Gastroesophageal sphincter (tissue), 4 donors: ENCODE results near the gene HS3ST4. TPM values are rescaled to one million over a fixed set of nuclear protein-coding genes. Genes with fewer than 3 reads are reported as not detected.

Source experiments
- ATAC-seq: fragments of 150-250 bp; one replicate; pipeline ENCODE4 v1.9.1; 2016; ENCODE audit warnings: mild to moderate bottlenecking, moderate library complexity
- H3K27ac ChIP-seq, 4 donors: fragments of 200-600 bp; sonication (generic) in 3 of 4; 1 replicate in 3 of 4; 2 replicates in 1 of 4; pipeline ENCODE4 v1.5.1; 2016 to 2019
- H3K27me3 ChIP-seq: fragments of 200-600 bp; sonication (generic); one replicate; pipeline ENCODE4 v1.5.1; 2019
- H3K36me3 ChIP-seq, 2 donors: fragments of 200-600 bp; sonication (generic); one replicate each; pipeline ENCODE4 v1.5.1; 2019; ENCODE audit warnings: control low read depth in 1 of 2
- H3K4me1 ChIP-seq, 3 donors: fragments of 200-600 bp; sonication (generic); 1 replicate in 2 of 3; 2 replicates in 1 of 3; pipeline ENCODE4 v1.5.1; 2016 to 2019; ENCODE audit warnings: control low read depth in 2 of 3
- H3K4me3 ChIP-seq, 2 donors: fragments of 200-600 bp; sonication (generic); one replicate each; pipeline ENCODE4 v1.5.1; 2019; ENCODE audit warnings: mild to moderate bottlenecking in 1 of 2, moderate library complexity in 1 of 2
- H3K9me3 ChIP-seq, 3 donors: fragments of 200-600 bp; sonication (generic); one replicate each; pipeline ENCODE4 v1.5.1; 2017 to 2019; ENCODE audit warnings: control low read depth in 2 of 3
- CTCF ChIP-seq, 4 experiments: fragments of 200-600 bp in 2 of 4; fragments of 450-650 bp in 2 of 4; sonication (generic) in 1 of 4; IDR thresholded peaks; one replicate each; pipeline ENCODE4 v1.5.1; 2017 to 2019; ENCODE audit warnings: antibody characterized with exemption in 4 of 4, mild to moderate bottlenecking in 2 of 4, moderate library complexity in 2 of 4
- EP300 ChIP-seq: sonication (generic); formaldehyde crosslinking; IDR thresholded peaks from one replicate; pipeline ENCODE4 v1.6.1; 2017; ENCODE audit warnings: antibody characterized with exemption, mild to moderate bottlenecking
- POLR2A ChIP-seq, 2 donors: fragments of 450-650 bp; IDR thresholded peaks; one replicate each; pipeline ENCODE4 v1.6.1; 2017; ENCODE audit warnings: antibody characterized with exemption in 2 of 2, mild to moderate bottlenecking in 2 of 2, moderate library complexity in 1 of 2
- POLR2AphosphoS5 ChIP-seq: sonication (generic); formaldehyde crosslinking; IDR thresholded peaks from one replicate; pipeline ENCODE4 v1.6.1; 2017; ENCODE audit warnings: antibody characterized with exemption
- WGBS, 2 donors: methylation state at CpG; one replicate each; pipeline ENCODE4 v1.1.5; 2018; ENCODE audit warnings: low coverage in 1 of 2; 5-methylcytosine and 5-hydroxymethylcytosine counted together
- total RNA-seq, 4 donors: library from RNA; depleted of rRNA; stranded (reverse); fragments of >200 nt; gene quantifications; one replicate each; pipeline ENCODE4 v1.1.0, GENCODE V29; 2016

The HS3ST4 gene
- total RNA-seq, 4 donors from 2014 or later, result 0.12 TPM; not detected in 3

DNA sequence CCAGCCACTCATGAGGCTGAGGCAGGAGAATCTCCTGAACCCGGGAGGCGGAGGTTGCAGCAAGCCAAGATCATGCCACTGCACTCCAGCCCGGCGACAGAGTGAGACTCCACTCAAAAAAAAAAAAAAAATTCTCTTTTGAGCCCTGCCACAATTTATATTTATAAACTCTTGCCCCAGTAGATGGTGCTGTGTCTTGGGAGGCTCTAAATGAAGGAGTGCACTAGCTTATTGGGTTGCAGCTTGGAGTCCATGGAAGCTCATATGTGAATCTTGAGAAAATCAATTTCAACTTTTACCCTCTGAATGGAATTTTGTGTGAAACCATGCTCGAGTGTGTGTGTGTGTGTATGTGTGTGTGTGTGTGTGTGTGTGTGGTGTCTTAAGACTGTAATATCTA lies 420.1 kb downstream of the HS3ST4 start:
- Histone ChIP-seq H3K36me3 (no peaks in the 10 kb centered on the region), H3K27me3 (no peaks in the 10 kb centered on the region), H3K4me3 (no peak overlapping the region), H3K27ac (no peak overlapping the region), H3K4me1 (no peaks in the 10 kb centered on the region), H3K9me3 (no peaks in the 10 kb centered on the region)
- no peak for ATAC-seq
- TF ChIP-seq CTCF (IDR thresholded peaks at IDR 0.05) (no peak), POLR2AphosphoS5 (no peak), POLR2A (IDR thresholded peaks at IDR 0.05) (no peak), EP300 (no peak)
- 36 to 49% methylated on average over 1 to 5 of the region's 5 CpGs for WGBS, 2 donors

DNA sequence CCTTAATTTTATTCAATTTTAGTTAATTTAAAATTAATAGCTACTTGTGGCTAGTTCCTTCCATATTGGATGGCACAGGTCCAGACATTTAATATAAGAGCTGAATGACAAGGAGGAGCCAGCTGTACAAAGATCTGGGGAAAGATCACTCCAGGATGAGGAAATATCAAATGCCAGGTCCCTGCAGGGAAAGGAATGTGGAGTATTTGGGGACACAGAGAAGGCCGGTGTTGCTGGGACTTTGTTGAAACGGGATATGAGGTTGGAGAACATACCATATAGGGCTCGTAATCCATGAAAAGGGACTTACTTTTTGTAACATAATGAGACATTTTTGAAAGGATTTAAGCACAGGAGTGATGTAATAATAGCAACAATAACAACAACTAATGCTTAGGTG lies 426.8 kb downstream of the HS3ST4 start:
- WGBS, 2 donors, result 0 to 19% methylated on average over 1 to 3 of the region's 3 CpGs
- Histone ChIP-seq H3K4me3 (no peak overlapping the region), H3K27ac (no peak overlapping the region), H3K4me1 (no peaks in the 10 kb centered on the region), H3K27me3 (no peaks in the 10 kb centered on the region), H3K36me3 (no peaks in the 10 kb centered on the region), H3K9me3 (no peaks in the 10 kb centered on the region)
- no peak for ATAC-seq
- TF ChIP-seq CTCF (IDR thresholded peaks at IDR 0.05) (no peak), POLR2AphosphoS5 (no peak), EP300 (no peak), POLR2A (IDR thresholded peaks at IDR 0.05) (no peak)

DNA sequence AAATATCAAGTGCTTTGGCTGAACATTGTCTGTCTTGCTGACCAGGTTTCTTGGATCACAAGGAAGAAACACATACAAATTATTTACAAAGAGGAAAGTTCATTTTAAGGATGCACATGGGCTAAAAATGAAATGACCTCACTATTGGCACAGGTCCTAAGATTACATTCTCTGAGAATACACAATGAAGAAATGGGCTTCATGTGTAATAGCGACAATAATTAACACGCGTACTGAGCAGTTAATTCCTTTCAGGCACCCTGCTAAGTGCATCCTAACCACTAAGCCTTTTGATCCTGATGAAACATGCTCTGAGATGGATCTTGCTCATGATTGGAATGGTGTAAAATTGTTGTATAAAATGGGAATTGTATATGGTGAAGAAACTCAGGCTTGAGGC lies 429.0 kb downstream of the HS3ST4 start:
- no peak for TF ChIP-seq POLR2A (IDR thresholded peaks at IDR 0.05)
- no peak for TF ChIP-seq CTCF (IDR thresholded peaks at IDR 0.05)
- Histone ChIP-seq H3K9me3 (no peaks in the 10 kb centered on the region), H3K4me1 (no peaks in the 10 kb centered on the region), H3K36me3 (no peaks in the 10 kb centered on the region), H3K27ac (no peak overlapping the region), H3K4me3 (no peak overlapping the region), H3K27me3 (no peaks in the 10 kb centered on the region)
- ATAC-seq, result no peak
- WGBS, 2 donors, result 47 to 52% methylated on average over 3 of the region's 3 CpGs

DNA sequence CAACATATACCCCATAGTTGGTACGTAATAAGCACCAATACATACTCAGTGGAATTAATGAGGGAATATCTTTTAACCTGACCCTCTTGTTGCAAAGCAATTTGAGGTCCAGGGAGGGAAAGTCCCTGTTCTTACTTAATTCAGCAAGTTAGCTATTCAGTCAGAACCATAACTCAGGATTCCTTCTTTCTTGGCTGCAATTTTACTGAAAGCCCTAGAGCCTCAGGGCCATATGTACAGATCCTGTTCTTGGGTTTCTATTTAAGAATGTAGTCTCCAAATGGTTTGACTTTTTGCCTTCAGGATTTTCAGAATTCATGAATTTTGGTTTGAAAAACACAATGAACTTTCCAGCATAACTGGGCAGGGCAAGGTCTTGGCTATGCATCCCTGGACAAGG lies 436.5 kb downstream of the HS3ST4 start:
- peaks cover under 1% of the 10 kb centered on the region for H3K27me3 ChIP-seq
- no peaks in the 10 kb centered on the region for H3K4me1 ChIP-seq
- H3K27ac ChIP-seq, result no peak overlapping the region
- H3K4me3 ChIP-seq, result no peak overlapping the region
- no peaks in the 10 kb centered on the region for H3K36me3 ChIP-seq
- no peaks in the 10 kb centered on the region for H3K9me3 ChIP-seq
- no peak for TF ChIP-seq CTCF (IDR thresholded peaks at IDR 0.05)
- TF ChIP-seq POLR2AphosphoS5, result no peak
- WGBS, 2 donors, result 44 to 78% methylated on average over 1 of the region's 1 CpG
- ATAC-seq, result no peak

DNA sequence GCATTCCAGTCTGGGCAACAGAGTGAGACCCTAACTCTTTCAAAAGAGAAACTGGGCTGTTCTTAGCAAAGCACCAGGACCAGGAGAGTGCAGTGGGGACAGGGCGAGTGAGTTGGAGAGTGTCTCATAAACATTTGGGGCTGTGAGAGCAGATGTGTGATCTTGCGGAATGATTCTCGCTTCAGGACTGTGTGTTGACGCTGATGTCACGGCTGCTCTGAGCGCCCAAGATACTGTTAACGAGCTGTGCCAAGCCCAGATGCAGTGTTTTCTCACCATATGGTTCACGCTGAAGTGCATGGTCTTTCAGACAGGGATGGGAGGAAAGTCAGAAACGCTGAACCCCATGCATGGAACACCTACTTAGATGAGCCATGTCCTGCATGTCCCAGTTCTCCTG lies 438.2 kb downstream of the HS3ST4 start:
- Histone ChIP-seq H3K36me3 (no peaks in the 10 kb centered on the region), H3K4me1 (no peaks in the 10 kb centered on the region), H3K27ac (no peak overlapping the region), H3K9me3 (no peaks in the 10 kb centered on the region), H3K4me3 (no peak overlapping the region), H3K27me3 (peaks cover 4% of the 10 kb centered on the region)
- TF ChIP-seq POLR2A (IDR thresholded peaks at IDR 0.05), result no peak
- no peak for ATAC-seq
- 65 to 67% methylated on average over 1 to 9 of the region's 9 CpGs for WGBS, 2 donors
